HG03064 (cell line): ENCODE data around the gene F7.
"Not testable (repeated sequence)": the region's sequence is repeated elsewhere in the genome, so short reads cannot be mapped to it uniquely, and the experiment has no call there.

Experiments used
- ATAC-seq: cut with Tn5 transposase; IDR thresholded peaks from one replicate; pipeline ENCODE4 v1.9.1; 2021; ENCODE audit warnings: low read depth; ENCODE audit not compliant: unreplicated experiment

The F7 gene

DNA sequence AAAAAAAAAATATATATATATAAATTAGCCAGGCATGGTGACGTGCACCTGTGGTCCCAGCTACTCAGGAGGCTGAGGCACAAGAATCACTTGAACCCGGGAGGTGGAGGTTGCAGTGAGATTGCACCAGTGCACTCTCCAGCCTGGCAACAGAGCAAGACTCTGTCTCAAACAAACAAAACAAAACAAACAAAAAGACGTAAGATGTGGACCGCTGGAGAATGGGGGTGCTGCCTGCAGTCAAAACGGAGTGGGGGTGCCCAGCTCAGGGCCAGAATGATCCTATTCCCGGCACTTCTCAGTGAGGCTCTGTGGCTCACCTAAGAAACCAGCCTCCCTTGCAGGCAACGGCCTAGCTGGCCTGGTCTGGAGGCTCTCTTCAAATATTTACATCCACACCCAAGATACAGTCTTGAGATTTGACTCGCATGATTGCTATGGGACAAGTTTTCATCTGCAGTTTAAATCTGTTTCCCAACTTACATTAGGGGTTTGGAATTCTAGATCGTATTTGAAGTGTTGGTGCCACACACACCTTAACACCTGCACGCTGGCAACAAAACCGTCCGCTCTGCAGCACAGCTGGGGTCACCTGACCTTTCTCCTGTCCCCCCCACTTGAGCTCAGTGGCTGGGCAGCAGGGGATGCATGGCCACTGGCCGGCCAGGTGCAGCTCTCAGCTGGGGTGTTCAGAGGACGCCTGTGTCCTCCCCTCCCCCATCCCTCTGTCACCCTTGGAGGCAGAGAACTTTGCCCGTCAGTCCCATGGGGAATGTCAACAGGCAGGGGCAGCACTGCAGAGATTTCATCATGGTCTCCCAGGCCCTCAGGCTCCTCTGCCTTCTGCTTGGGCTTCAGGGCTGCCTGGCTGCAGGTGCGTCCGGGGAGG lies at the start of gene F7:
Gene F7 (plus strand): TSS at position 760 of the 889 bp plus-strand sequence. CDS start 51 bp downstream, at position 811.
- no peak for ATAC-seq

DNA sequence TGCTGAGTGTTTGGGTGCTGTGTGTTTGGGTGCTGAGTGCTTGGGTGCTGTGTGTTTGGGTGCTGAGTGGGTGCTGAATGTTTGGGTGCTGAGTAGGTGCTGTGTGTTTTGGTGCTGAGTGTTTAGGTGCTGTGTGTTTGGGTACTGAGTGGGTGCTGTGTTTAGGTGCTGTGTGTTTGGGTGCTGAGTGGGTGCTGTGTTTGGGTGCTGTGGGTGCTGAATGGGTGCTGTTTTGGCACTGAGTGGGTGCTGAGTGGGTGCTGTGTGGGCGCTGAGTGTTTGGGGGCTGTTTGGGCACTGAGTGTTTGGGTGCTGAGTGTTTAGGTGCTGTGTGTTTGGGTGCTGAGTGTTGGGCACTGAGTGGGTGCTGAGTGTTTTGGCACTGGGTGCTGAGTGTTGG lies 48.5 kb upstream of the F7 start:
- ATAC-seq, result no peak

DNA sequence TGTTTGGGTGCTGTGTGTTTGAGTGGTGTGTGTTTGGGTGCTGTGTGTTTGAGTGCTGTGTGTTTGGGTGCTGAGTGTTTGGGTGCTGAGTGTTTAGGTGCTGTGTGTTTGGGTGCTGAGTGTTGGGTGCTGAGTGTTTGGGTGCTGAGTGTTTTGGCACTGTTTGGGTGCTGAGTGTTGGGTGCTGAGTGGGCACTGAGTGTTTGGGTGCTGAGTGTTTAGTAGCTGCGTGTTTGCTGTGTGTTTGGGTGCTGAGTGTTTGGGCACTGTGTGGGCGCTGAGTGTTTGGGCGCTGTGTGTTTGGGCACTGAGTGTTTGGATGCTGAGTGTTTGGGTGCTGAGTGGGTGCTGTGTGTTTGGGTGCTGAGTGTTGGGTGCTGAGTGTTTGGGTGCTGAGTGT lies 48.0 kb upstream of the F7 start:
- ATAC-seq, result not testable (repeated sequence)

DNA sequence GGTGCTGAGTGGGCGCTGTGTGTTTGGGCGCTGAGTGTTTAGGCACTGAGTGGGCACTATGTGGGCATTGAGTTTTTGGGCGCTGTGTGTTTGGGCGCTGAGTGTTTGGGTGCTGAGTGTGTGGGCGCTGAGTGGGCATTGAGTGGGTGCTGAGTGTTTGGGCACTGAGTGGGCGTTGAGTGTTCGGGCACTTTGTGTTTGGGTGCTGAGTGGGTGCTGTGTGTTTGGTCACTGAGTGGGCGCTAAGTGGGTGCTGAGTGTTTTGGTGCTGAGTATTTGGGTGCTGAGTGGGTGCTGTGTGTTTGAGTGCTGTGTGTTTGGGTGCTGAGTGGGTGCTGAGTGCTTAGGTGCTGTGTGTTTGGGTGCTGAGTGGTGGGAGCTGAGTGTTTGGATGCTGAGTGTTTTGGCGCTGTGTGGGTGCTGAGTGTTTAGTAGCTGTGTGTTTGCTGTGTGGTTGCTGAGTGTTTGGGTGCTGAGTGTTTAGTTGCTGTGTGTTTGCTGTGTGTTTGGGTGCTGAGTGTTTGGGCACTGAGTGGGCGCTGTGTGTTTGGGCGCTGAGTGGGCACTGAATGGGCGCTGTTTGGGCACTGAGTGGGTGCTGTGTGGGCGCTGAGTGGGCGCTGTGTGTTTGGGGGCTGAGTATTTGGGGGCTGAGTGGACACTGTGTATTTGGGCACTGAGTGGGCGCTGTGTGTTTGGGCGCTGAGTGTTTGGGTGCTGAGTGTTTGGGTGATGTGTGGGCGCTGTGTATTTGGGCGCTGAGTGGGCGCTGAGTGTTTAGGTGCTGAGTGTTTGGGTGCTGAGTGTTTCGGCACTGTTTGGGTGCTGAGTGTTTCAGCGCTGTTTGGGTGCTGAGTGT lies 47.2 kb upstream of the F7 start:
- no peak for ATAC-seq

DNA sequence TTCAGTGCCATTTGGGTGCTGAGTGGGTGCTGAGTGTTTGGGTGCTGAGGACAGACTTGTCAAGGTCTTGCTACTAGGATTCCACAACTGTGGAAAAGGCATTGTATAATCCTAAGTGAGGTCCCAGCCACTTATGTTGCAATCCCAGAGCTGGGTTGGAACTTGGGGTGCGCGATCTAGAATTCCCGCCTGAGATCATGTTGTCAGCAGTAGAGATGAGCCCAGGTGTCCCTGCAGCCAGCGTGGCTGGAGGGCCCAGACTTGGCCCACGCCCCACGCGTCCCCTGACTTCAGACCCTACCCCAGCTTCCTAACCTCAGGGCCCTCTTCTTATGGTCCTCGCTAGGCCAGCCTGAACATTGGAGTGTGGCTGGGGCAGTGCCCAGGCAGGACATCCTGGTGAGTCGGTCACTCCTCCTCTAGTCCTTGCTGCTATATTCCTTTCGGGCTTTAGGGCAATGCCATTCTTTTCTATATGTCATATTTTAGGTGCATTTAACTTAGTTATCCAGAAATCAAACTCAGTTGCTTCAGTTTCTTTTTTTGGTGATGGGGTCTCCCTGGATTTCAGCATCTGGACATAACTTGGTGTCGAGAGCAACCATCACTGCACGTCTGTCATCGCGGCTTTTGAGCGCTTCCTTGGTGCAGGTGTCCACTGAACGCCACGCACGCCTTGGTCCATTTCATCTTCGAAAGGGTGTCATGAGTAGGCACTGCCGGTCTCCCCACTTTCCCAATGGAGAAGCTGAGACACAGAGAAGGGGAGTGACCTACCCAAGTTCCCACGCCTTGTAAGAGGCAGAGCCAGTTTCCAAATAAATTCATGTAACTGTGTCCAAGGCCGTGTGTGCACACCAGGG lies 46.4 kb upstream of the F7 start:
- ATAC-seq, result no peak

DNA sequence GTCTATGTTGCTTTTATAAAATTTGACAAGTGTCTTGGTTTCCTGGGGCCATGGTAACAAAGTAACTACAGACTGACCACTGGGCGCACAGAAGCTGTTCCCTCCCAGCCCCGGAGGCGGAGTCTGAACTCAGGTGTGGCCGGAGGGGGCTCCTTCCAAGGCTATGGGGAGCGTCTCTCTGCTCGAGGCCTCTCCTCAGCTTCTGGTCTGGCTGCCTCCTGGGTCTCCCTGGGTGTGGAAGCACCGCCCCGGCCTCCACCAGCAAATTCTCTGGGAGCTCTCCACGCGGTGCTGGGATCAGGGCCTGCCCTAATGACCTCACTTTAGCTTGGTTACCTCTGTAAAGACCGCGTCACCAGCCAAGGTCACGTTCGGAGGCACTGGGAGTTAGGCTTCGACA lies 45.7 kb upstream of the F7 start:
- no peak for ATAC-seq

DNA sequence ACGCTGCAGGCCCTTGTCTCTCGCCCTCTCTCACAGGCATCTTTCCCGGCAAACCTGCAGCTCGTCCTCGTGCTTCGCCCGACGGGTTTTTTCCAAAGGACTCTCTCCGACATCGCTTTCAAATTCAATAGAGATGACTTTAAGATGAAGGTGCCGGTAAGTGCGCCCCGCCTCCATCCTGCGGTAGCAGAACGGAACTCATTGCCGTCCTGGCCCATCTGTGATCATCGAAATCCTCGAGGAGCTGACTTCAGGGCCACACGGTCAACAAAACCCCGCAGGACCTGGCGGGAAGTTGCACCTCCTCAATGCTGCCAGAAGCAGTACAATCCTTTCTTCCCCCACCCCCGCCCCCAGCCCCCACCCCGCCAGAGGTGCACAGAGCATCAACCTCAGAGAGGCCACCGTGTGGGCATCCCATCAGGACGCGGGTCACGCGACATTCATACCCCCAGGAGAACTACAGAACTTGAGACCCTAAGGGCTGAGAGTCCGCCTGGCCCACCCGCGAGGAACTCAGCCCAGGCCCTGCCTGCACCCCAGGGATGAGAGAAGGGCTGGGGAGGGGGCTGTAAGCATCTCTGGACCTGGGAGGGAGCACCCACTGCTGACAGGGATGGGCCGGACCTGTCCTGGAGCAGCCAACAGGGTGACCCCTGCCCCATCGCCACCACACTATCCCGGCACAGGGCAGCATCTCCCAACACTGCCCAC lies 44.9 kb upstream of the F7 start:
- no peak for ATAC-seq

DNA sequence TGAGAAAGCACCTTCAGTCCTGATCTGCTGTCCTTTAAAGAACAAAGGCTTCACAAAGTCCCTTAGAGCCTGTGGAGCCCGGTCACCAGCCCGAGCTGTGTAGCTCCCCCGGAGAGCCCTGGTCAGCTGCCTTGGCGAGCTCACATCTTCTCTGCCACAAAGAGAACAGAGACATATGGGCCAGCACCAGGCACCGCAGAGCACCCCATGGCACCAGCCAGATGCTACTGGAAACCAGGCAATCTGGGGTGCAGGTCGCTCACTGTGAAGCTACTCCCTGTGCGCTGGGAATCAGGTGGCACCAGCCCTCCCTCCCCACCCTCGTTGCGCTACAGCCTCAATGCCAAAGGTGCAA lies 44.3 kb upstream of the F7 start:
- no peak for ATAC-seq

DNA sequence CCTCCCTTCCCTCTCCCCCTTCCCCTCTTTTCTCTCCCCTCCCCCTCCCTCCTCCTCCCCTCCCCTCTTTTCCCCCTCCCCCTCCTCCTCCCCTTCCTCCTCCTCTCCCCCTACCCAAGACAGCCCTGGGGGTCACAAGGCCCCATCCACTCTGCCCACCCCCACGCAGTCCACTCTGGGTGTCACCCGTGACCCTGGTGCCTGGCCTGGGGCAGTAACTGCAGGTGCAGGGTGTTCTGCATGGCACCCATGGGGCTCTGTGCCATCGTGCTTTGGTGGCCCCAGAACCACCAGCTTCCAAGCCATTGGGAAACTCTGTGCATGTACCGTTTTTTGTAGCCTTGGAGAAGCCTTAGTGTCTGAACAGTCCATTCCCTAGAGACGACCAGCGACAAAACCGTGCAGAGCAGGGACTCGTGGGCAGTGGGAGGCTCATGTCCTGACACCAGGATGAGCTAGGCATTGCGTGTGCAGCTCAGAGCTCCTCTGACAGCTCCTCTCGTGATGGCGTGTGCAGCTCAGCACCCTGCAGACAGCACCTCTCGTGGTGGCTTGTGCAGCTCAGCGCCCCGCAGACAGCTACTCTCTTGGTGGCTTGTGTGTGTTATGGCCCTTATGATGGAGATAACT lies 43.7 kb upstream of the F7 start:
- ATAC-seq, result no peak

DNA sequence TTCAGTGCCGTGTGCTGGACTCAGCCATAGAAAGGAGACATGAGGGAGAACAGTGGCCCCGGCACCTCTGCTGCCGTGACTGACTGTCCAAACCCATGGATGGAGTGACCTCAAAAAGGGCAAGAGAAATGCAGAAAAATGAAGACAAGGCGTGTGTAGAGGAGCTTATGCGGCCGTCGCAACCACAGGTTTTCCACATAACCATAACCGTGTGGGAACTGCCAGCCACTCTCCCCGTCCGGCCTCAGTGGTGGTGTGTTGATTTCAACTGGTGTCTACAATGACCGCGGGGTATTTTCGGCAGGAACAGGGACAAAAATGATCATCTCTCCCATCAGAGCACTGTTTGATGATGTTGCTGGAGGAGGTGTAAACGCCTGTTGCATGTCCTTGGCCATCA lies 42.9 kb upstream of the F7 start:
- ATAC-seq, result no peak

DNA sequence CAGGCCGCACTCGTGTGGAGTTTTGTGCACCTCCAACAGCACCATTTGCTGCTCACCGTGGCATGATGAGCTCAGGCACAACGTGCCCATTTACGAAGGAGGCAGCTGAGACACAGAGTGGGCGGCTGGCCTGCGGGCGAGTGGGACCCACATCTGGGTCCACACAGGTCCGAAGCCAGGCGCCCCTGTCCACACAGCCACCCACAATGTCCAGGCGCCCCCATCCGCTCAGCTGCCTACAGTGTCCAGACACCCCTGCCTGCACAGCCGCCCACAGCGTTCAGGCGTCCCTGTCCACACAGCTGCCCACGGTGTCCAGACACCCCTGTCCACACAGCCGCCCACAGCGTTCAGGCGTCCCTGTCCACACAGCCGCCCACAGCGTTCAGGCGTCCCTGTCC lies 42.5 kb upstream of the F7 start:
- ATAC-seq, result no peak

DNA sequence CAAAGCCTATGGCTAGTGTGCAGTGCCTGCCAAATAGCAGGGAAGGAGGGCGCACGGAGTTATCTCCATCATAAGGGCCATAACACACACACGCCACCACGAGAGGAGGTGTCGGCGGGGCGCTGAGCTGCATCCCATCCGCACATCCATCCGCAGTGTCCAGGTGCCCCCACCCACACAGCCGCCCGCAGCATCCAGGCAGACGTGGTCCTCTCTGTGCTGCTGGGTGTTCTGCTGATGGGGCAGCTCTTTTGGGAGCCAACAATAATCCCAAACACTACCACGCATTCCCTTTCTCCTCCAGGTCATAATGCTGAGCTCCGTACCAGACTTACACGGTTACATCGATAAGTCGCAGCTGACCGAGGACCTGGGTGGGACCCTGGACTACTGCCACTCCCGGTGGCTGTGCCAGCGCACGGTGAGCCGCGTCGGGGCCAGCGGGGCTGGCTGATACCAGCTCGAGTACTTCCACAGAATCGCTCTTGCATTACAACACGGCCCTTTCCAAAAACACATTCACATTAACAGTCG lies 41.5 kb upstream of the F7 start:
- no peak for ATAC-seq

DNA sequence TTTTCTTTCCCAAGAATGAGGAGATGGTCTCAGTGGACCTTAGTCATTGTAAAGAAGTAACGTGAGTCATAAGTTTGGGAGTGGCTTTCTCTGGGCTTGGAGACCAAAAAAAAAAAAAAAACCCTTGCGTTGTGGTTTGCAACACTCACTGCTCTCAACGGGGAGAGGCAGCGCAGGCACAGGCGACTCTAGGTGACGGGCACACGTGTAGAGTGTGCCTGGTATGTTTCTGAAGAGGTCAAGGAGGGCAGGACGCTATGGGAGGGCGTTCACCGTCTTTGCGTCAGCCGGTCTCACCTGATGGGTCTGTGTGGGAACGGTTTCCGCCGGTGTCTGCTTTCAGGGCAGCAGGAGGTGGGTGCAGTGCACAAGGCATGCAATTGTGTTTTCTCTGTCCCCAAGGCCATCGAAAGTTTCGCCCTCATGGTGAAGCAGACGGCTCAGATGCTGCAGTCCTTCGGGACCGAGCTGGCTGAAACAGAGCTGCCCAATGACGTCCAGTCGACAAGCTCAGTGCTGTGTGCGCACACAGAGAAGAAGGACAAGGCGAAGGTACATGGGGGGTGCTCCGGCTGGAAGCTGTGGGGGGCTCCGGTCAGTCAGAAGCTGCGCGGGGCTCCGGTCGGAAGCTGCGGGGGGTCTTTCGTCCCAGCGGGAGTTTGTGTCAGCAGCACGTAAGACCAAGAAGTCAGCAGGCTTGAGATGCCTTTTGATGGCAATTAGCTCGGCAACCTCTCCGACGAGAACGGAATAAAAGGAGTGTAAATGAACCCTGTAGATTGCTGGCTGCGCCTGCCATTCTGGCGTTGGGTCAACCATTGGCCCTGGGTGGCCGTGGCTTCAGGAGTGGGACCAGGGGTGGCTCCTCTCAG lies 40.8 kb upstream of the F7 start:
- ATAC-seq, result no peak

DNA sequence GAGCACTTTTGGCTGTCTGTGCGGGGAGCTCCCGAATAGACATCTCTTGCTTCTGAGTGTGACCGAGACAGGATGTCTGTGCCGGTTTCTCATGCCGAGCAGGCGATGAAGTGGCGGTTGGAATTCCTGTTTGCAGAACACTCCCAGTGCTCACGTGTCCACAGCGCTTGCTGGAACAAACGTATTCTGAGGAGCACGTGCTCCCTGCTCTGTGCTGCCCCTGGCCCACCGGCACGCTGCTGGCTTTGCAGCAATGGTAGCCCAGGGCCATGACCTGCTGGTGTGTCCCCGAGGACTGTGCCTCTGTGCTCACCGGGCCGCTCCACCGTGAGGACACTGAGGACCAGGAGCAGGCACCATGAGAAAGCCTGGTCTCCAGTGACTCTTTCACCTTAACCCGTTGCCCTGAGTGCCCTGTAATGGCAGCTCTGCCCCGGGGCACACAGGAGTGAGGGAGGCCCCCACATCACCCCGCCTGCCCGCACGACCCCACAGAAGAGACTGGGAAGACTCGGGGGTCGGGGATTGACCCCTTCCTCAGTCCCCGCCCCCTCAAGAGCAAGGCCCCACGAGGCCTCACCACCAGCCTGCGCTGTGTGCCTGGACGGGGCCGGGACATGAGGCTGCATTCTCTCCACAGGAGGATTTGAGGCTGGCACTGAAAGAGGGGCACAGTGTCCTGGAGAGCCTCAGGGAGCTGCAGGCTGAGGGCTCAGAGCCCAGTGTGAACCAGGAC lies 40.0 kb upstream of the F7 start:
- ATAC-seq, result no peak

DNA sequence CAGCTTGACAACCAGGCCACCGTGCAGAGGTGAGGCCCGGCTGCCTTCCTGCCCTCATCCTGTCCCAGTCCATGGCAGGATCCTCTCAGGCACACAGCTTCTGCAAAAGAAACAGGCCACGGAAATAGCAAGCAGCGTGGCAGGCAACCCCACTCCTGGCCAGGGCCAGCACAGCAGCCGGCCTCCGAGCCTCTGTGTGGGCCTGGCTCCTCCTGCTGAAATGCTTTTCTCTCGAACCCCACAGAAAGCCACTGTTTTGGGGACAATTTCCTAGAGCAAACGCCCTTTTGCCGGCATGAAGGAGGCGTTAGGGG lies 39.5 kb upstream of the F7 start:
- no peak for ATAC-seq

DNA sequence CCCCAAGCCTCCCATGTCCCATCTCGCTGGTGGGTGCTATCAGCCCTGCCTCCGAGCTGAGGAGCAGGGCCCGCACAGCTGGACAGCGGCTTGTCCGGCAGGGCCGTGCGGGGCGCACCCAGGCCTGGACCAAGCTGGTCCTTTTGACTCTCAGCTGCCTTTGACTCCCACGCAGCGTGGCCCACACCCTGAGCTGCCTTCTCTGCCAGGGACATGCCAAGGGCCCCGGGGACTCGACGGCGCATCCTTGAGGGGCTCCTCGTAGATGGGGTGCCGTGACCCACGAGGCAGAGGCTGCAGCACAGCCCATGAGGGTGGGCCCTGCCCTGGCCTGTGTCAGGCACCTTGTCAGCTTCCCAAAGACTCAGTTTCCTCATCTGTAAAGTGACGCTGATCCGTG lies 38.8 kb upstream of the F7 start:
- no peak for ATAC-seq

DNA sequence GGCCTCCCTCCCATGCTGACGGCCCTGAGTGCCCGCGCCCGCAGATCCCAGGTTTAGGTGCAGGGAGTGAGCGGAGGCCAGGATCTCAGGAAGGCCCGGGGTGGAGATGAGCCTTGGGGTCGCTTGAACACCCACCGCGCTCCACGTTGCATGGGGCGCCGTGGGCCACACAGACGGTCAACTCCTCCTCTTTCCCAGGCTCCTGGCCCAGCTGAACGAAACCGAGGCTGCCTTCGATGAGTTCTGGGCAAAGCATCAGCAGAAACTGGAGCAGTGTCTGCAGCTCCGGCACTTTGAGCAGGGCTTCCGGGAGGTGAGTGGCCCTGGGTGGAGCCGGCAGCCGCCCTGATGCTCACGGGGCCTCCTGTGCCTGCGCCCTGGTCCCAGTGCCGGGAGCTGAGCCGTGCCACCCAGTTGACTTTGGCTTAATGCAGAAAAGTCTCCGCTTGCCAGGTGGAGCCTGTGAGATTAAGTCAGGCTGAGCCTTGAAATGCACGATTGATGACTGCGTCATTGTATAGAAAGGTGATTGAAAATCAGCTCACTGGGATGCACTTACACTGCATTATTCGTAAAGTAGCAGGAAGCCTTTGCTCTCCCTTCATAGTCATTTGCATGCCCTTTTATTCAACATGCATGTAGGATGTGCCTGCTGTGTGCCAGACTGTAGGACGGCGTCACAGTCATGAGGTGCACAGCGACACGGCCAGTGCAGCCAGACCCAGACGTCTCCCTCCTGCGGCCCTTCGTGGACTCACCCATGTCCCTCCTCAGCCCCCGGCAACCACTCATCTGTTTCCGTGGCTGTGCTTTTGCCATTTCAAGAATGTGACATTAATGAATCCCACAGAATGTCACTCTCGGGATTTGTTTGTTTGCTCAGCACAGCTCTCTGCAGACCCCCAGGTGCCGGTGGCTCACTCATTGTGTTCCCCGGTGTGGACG lies 35.5 kb upstream of the F7 start:
- ATAC-seq, result no peak
